HS-5 (cell line): ENCODE measurements around the gene MSL3B.
"Not testable (repeated sequence)": the region's sequence is repeated elsewhere in the genome, so short reads cannot be mapped to it uniquely, and the experiment has no call there.

Experiments
- DNase-seq: peaks from one replicate; pipeline ENCODE4 v3.0.0-alpha.2; 2012; ENCODE audit warnings: low read depth

MSL3B gene

DNA sequence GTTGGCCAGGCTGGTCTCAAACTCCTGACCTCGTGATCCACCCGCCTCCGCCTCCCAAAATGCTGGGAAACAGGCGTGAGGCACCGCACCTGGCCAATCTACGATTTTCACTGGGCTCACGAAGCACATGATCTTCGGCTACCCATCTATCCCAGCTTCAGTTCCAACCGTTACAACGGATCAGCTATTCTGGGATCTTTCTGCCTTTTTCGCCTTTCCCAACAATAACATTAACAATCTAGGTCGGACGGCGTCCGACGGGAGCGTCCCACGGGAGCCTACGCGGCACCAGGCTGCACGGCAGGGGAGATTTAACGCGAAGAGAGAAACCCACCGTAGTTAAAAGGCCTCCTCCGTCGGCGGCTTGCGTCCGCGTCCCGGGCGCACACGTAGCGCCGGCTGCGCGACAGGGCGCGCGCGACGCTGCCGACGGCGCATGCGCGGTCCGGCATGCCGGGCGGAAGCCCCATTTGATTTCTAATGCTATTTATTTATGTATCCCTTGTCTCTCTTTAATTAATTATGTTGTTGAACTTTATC is at the start of gene MSL3B:
Gene MSL3B (minus strand): TSS at position 394 of the 540 bp plus-strand sequence.
- DNase-seq: peak; percentile 35

DNA sequence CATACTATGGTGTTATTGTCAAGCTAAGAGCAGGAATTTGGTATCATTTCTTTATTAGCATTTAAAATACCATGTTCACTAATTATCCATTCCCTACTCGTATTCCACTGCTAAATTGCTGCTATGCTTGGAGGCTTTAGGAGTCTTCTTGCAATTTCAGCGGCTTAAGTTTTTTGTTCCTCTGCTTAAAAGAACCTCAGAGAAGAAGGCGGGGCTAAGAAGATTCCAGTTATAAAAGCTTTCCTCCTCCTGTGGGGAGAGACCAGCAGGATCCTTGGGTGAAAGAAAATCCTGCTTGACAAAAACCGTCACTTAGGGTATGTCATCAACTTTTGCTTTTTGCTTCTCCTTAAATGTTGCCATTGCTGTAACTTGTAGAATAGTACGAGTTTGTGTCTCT is 48.9 kb upstream of the MSL3B start, which contains the start of gene TRPM8:
Gene TRPM8 (plus strand): TSS at position 258 of the 400 bp plus-strand sequence. CDS start 9,165 bp downstream, outside the sequence.
- DNase-seq: no peak

- no peak for DNase-seq
Measured at GRCh38 chr2:233915128-233915527, 46.9 kb upstream of the MSL3B start.

DNA sequence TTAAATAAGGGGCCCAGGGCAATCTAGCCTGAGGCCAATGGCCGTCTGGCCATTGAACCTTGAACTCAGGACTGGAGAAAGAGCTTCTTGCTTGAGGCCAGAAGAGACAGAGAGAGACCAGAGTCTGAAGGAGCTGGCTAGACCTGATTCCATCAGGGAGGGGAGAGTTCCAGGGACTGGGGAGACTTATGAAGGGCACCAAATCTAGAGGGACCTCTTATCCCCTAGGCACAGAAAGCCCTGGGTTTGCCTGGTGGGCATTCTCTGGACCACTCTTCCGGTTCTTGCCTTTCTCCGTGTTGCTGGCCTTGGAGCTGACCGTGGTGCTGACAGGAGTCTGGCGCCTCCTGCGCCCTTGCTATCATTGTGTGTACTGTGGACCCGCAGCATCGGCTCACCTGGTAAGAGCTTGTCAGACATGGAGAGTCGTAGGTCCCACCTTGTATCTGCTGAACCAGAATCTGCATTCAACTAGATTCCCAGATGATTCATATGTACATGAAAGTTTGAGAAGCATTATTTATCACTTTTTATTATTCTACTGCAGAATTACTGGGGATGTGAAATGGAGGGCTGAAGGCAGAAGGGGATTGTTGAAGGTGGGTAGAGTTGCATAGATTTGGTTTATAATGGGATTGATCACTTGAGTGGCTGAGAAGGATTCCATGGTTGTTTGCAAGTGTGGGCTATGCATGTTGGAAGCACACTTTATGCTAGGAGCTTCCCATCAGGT is 44.7 kb upstream of the MSL3B start:
- no peak for DNase-seq

GRCh38 chr2:233907627-233908026 is 39.4 kb upstream of the MSL3B start:
- no peak for DNase-seq

DNA sequence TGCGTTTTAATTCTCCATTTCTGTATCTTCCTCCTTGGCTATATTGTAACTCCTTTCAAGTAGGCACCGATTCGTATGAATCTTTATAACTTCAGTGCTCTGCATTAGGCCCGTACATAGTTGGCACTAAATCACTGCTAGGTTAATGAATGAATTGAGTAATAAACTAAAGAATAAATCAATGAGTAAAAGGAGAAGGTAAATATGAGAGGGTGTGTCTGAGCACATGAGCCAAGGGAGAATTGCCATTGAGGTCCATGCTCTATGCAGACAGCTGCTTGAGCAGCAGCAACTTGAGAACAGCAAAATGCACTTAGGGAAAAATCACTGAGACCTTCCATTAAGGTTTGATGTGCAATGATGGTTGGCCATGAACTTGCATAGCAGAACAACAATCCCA is 37.8 kb upstream of the MSL3B start:
- DNase-seq: no peak

GRCh38 chr2:233901884-233902283 is 33.7 kb upstream of the MSL3B start:
- DNase-seq: no peak

DNA sequence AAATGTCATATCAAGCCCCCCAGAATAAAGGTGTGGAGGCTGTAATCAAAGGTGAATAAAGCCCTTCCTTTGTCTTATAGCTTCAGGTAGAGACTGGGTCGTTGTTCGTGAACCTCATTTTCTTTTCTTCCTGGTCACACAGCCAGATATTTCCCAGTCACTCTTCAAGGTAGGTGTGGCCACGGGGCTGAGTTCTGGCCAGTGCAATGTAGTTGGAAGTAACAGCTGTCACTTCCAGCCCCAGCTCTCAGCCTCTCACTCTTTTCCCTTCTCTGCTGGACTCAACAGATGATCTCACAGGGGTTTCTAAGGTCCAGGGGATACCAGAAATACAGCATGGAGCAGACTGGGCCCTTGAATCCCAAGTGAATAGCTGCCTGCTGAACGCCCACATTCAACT is 33.2 kb upstream of the MSL3B start:
- DNase-seq: no peak

DNA sequence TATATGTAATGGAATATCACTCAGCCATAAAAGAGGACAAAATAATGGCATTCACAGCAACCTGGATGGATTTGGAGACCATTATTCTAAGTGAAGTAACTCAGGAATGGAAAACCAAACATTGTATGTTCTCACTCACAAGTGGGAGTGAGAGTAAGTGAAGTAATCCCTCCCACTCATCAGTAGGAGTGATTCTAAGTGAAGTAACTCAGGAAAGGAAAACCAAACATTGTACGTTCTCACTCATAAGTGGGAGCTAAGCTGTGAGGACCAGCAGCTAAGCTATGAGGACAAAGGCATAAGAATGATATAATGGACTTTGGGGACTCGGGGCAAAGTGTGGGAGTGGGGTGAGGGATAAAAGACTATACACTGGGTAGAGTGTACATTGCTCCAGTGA is 28.1 kb upstream of the MSL3B start:
- not testable (repeated sequence) for DNase-seq

DNA sequence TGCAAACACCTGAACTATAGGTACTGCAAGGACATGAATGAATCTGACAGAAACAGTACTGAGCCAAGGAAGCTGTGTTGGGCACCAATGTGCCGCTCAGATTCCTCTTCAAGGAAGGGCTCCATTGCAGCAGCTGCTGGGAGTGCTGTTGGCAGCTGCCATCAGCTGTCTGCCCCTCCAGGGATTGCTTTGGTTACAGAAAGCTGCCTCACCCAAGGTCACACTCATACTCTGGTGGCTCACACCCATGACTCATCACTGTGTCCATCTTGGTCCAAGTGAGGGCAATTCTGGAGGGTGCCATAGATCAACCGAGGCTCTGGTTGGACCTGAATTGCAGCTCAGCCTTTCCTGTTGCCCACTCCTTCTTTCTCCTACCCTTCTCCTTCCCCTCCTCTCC is 24.6 kb upstream of the MSL3B start:
- no peak for DNase-seq

GRCh38 chr2:233882353-233882752 is 14.2 kb upstream of the MSL3B start:
- no peak for DNase-seq

DNA sequence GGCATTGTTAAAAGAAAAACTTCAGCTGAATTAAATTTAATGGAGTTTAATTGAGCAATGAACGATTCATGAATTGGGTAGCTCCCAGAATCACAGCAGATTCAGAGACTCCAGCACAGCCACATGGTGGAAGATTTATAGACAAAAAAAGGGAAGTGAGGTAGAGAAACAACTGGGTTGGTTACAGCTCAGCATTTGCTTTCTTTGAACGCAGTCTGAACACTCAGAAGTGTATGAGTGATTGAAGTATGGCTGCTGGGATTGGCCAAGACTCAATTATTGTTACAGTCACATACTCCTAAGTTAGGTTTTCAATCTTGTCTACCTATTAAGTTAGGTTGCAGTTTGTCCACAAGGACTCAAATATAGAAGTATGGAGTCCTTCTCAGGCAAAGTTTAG is 3.9 kb upstream of the MSL3B start:
- DNase-seq: not testable (repeated sequence)

- no peak for DNase-seq
Measured at GRCh38 chr2:233871432-233871831, 3.2 kb upstream of the MSL3B start.

DNA sequence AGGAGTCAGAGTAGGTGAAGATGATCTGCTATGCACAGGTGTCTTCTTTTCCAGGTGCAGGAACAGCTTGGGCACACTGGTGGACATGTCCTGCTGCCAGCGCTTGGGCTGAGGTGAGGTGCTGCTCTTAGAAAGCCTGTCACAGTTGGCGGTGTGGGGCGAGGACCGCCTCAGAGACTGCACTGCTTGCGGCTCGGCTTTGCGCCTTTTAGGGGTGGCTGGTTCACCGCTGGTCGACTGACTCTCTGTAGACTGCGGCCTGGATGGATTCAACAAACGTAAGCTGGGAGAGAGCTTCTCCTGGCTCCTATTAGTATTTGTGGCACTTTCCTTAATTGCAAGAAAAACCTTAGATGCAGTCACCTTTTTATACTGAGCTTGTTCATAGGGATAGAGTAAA is 1.7 kb downstream of the MSL3B start:
- no peak for DNase-seq

- DNase-seq: no peak
Measured at GRCh38 chr2:233865838-233866237, 2.3 kb downstream of the MSL3B start.

GRCh38 chr2:233862261-233862768 is 5.9 kb downstream of the MSL3B start:
- no peak for DNase-seq

DNA sequence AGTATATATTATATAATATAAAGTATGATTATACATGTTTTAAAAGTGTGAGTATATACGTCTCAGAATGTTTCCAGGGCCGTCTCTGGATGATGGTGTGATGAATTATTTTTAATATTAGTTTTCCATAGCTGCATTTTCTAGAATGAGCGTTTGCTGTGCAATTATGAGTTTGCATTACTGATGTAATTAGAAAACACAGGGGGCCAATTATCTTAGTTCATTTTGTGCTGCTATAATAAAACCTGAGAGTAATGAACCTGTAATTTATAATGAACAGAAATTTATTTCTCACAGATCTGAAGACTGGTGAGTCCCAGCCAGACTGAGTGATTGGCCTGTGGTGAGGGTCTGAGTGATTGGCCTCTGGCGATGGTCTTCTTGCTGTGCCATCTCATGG is 9.9 kb downstream of the MSL3B start:
- no peak for DNase-seq

GRCh38 chr2:233857511-233858141 is 10.6 kb downstream of the MSL3B start:
- no peak for DNase-seq

GRCh38 chr2:233856184-233856583 is 12.0 kb downstream of the MSL3B start:
- DNase-seq: no peak

- DNase-seq: no peak
Measured at GRCh38 chr2:233855345-233855744, 12.8 kb downstream of the MSL3B start.

GRCh38 chr2:233854241-233854981 is 13.8 kb downstream of the MSL3B start, which contains the start of gene HJURP:
Gene HJURP, minus strand, starts transcription at chr2:233854535. Its CDS starts 35 bp downstream, at chr2:233854500.
- peak; percentile 95 for DNase-seq

DNA sequence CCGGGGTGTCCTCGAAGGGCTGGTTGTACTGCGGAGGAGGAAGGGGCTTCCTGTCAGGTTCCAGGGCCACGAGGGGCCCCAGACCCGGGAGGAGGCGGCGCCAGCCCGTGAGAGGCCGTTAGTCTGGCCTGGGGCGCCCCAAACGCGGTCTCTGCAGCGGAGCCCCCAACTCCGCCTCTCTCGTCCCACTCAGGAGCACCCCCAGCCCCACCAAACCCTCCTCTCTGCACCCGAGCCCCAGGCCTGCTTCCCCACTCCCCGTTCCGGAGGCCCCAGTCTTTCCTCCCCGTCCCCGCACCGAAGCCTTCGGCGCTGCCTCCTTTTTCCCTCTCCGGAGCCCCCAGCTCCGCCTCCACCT is 14.3 kb downstream of the MSL3B start:
- no peak for DNase-seq
